Psoas muscle (tissue), 8 donors: ENCODE measurements around the gene DCN. TPM values are rescaled to one million over a fixed set of nuclear protein-coding genes. Genes with fewer than 3 reads are reported as not detected.
"Not testable (repeated sequence)": the region's sequence is repeated elsewhere in the genome, so short reads cannot be mapped to it uniquely, and the experiment has no call there.

Experiments
- ATAC-seq, 4 donors: fragments of 200-7000 bp; cut with Tn5 transposase; one replicate each; pipeline ENCODE4 v1.9.1; 2020; ENCODE audit warnings: moderate library complexity in 3 of 4, mild to moderate bottlenecking in 2 of 4
- DNase-seq, 2 donors: peaks; one replicate each; pipeline ENCODE4 v3.0.0-alpha.2; 2020
- H3K27ac ChIP-seq: fragments of 200-600 bp; one replicate; pipeline ENCODE4 v1.8.0; 2022
- H3K27me3 ChIP-seq, 3 donors: fragments of 200-600 bp in 1 of 3; one replicate each; pipeline versions ENCODE4 v1.6.1 to v1.8.0; 2013 to 2022; ENCODE audit warnings: low read length in 2 of 3, mild to moderate bottlenecking in 2 of 3, moderate library complexity in 1 of 3; ENCODE audit not compliant: insufficient read depth in 3 of 3
- H3K36me3 ChIP-seq, 2 donors: fragments of 200-600 bp in 1 of 2; one replicate each; pipeline versions ENCODE4 v1.6.1 to v1.8.0; 2013 to 2022; ENCODE audit warnings: low read depth in 1 of 2, mild to moderate bottlenecking in 1 of 2, moderate library complexity in 1 of 2; ENCODE audit not compliant: insufficient read depth in 1 of 2
- H3K4me1 ChIP-seq: fragments of 200-600 bp; one replicate; pipeline ENCODE4 v1.8.0; 2022
- H3K4me3 ChIP-seq: fragments of 200-600 bp; one replicate; pipeline ENCODE4 v1.8.0; 2022; ENCODE audit warnings: mild to moderate bottlenecking
- H3K9me3 ChIP-seq: fragments of 200-600 bp; one replicate; pipeline ENCODE4 v1.8.0; 2022
- CTCF ChIP-seq: fragments of 200-600 bp; IDR thresholded peaks from one replicate; pipeline ENCODE4 v1.8.0; 2022; ENCODE audit warnings: antibody characterized with exemption
- WGBS, 3 donors: extraction: QIAGEN DNeasy Blood & Tissue Kit; methylation state at CpG; one replicate each; pipeline versions ENCODE4 v1.1.6 to v1.1.7; 2013; 5-methylcytosine and 5-hydroxymethylcytosine counted together
- intact Hi-C, 2 donors: fragments of 100-400 bp; cut with DNase I; formaldehyde crosslinking; loops; one replicate each; pipeline versions ENCODE4 v1.11.0 to v1.14.2; 2022
- polyA plus RNA-seq, 3 donors: library from polyadenylated mRNA; stranded (reverse); fragments of 200-250 nt; gene quantifications; one replicate each; pipeline ENCODE4 v1.2.3, GENCODE V29; 2013
- total RNA-seq, 4 donors: library from RNA; stranded (reverse); fragmentation: NEBNext Ultra II Directional in 2 of 4; extraction: Animal tissue kit (Norgen Biotek cat#: 25700) in 2 of 4; gene quantifications; one replicate each; pipeline versions ENCODE4 v1.2.1 to v1.2.4, GENCODE V29; 2021 to 2023
- donor health status: healthy with polysubstance abuse.
- donor health status: DM: no; HTN: no; CAD: no; lungs with moderate emphysema.
- donor health status: Bipolar disorder and iron deficiency.
- donor health status: healthy.
- donor health status: DM: yes; HTN: yes; CAD: no.
- donor health status: DM: no; HTN: no; CAD: no.
- donor health status: DM: no; HTN: no; CAD: no.
- donor health status: DM: yes; HTN: yes; CAD: no.

The DCN gene
- total and polyA plus RNA-seq, 7 donors, result 219 to 361 (median 227) TPM

GRCh38 chr12:91215940-91216454, 33.4 kb upstream of the DCN start:
- intact Hi-C loops, result no loop called here
- WGBS, 3 donors, result 39 to 51% (median 42%) methylated on average over 3 of the region's 3 CpGs
- ATAC-seq, result peak in 2 of 4 donors; percentile 35 to 61
- H3K4me1 ChIP-seq, result no peaks in the 10 kb centered on the region
- TF ChIP-seq CTCF, result no peak
- no peak for DNase-seq
- no peaks in the 10 kb centered on the region for H3K36me3 ChIP-seq
- no peaks in the 10 kb centered on the region for H3K27me3 ChIP-seq
- H3K4me3 ChIP-seq, result no peak overlapping the region
- no peak overlapping the region for H3K27ac ChIP-seq
- peaks cover 6% of the 10 kb centered on the region for H3K9me3 ChIP-seq

DNA sequence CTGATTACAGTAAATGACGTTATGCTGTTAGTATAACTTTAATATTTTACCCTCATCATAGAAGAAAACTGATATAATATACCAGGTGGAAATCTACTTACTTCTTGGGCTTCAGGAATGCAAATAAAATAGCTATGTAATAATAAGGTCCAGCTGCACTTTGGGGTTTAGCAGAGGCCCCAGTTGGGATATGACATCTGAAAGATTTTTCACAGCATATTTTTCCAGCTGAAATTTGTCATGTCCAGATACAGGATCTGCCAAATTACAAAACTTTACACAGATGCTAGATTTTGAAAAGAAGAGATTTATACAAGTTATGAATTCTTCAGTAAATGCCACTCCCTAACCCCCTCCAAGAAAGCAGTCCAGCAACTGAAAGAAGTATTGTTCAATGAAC, 29.2 kb upstream of the DCN start:
- ATAC-seq (no peak), DNase-seq (no peak)
- no peak overlapping the region for H3K4me3 ChIP-seq
- no peaks in the 10 kb centered on the region for H3K27me3 ChIP-seq
- no peaks in the 10 kb centered on the region for H3K4me1 ChIP-seq
- H3K36me3 ChIP-seq, result no peaks in the 10 kb centered on the region
- H3K27ac ChIP-seq, result no peak overlapping the region
- WGBS, 3 donors, result 17 to 36% (median 23%) methylated on average over 1 of the region's 1 CpG
- intact Hi-C loops, result no loop called here
- TF ChIP-seq CTCF, result no peak
- H3K9me3 ChIP-seq, result peaks cover 6% of the 10 kb centered on the region

DNA sequence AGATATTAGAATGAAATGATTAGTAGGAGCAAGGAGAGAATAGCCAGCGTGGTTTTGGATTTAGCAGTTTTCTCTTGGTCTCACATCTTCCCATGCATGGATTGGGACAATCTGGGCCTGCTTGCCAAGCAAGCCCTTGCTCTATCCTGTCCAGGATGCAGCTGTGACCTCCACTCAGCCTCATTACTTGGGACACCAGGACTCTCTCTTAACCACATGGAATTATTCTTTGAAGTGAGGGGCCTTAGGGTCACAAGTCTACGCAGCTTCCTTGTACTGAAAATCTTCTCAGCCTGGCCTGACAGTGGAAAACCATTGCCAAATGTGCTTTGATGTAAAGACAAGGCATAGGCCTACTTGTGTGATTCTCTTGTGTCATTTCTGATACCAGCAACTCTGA, 28.0 kb upstream of the DCN start:
- no peaks in the 10 kb centered on the region for H3K27me3 ChIP-seq
- H3K27ac ChIP-seq, result no peak overlapping the region
- peaks cover 6% of the 10 kb centered on the region for H3K9me3 ChIP-seq
- no peak for ATAC-seq
- H3K36me3 ChIP-seq, result no peaks in the 10 kb centered on the region
- peak in 1 of 2 donors; percentile 48 for DNase-seq
- no peak for TF ChIP-seq CTCF
- no peak overlapping the region for H3K4me3 ChIP-seq
- WGBS, 3 donors, result 41 to 60% (median 46%) methylated on average over 2 of the region's 2 CpGs
- no peaks in the 10 kb centered on the region for H3K4me1 ChIP-seq
- intact Hi-C loops, result no loop called here

- TF ChIP-seq CTCF, result no peak
- no peak overlapping the region for H3K27ac ChIP-seq
Observed at GRCh38 chr12:91210144-91210543, 27.5 kb upstream of the DCN start.

DNA sequence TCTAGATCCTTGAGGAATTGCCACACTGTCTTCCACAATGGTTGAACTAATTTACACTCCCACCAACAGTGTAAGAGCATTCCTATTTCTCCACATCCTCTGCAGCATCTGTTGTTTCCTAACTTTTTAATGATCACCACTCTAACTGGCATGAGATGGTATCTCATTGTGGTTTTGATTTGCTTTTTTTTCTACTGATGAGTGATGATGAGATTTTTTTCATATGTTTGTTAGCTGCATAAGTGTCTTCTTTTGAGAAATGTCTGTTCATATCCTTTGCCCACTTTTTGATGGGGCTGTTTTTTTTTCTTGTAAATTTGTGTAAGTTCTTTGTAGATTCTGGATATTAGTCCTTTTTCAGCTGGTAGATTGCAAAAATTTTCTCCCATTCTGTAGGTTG, 24.7 kb upstream of the DCN start:
- ATAC-seq, H3K4me3 ChIP-seq, H3K4me1 ChIP-seq, H3K27ac ChIP-seq, H3K36me3 ChIP-seq, DNase-seq, H3K27me3 ChIP-seq, H3K9me3 ChIP-seq, intact Hi-C loops: not testable (repeated sequence)

More at GRCh38 chr12:91210144-91210543, 27.5 kb upstream of the DCN start:
- H3K9me3 ChIP-seq, result peaks cover 6% of the 10 kb centered on the region
- no peak overlapping the region for H3K4me3 ChIP-seq
- intact Hi-C loops, result no loop called here
- H3K4me1 ChIP-seq, result no peaks in the 10 kb centered on the region
- H3K27me3 ChIP-seq, result no peaks in the 10 kb centered on the region
- DNase-seq, result no peak
- no peak for ATAC-seq
- no peaks in the 10 kb centered on the region for H3K36me3 ChIP-seq
